CD4-positive, alpha-beta T cell (primary cell): ENCODE results near the gene ATP11A. TPM values are rescaled to one million over a fixed set of nuclear protein-coding genes. Genes with fewer than 3 reads are reported as not detected.
A peak's percentile ranks its signal among the peaks of the same experiment; 100 is the strongest.

ENCODE experiments used
- ATAC-seq: fragments of 200-7000 bp; cut with Tn5 transposase; one replicate; pipeline ENCODE4 v1.10.0; 2022; ENCODE audit warnings: mild to moderate bottlenecking; ENCODE audit not compliant: poor library complexity
- CTCF ChIA-PET: fragments of 350-600 bp; sonication (Branson Sonifier 250); formaldehyde crosslinking; loops from one replicate; lab custom pipeline; 2021; ENCODE audit warnings: antibody characterized with exemption, inconsistent platforms; lab: Charles Lee
- POLR2A ChIA-PET: fragments of 350-600 bp; sonication (Branson Sonifier 250); formaldehyde crosslinking; loops from one replicate; lab custom pipeline; 2021; ENCODE audit warnings: antibody characterized with exemption, inconsistent platforms; lab: Charles Lee
- DNase-seq, 14 experiments: peaks; one replicate each; pipeline ENCODE4 v3.0.0-alpha.2; 2013 to 2020; ENCODE audit warnings: mixed read lengths in 2 of 14
- H3K27ac ChIP-seq, 2 donors: one replicate each; pipeline versions ENCODE4 v1.5.1 to v1.7.0; 2013; ENCODE audit warnings: low read length in 2 of 2, low read depth in 1 of 2, mild to moderate bottlenecking in 1 of 2
- H3K27me3 ChIP-seq, 2 experiments: 1 replicate in 1 of 2; 2 replicates in 1 of 2; pipeline versions ENCODE4 v1.6.1 to v1.7.0; 2013; ENCODE audit warnings: low read length in 2 of 2, control low read depth in 1 of 2, mild to moderate bottlenecking in 1 of 2, moderate library complexity in 1 of 2; ENCODE audit not compliant: insufficient read depth in 2 of 2, control insufficient read depth in 1 of 2
- H3K36me3 ChIP-seq: one replicate; pipeline ENCODE4 v1.6.1; 2013; ENCODE audit warnings: low read length, control low read depth; ENCODE audit not compliant: insufficient read depth
- H3K4me1 ChIP-seq: one replicate; pipeline ENCODE4 v1.6.1; 2013; ENCODE audit warnings: low read length, control low read depth; ENCODE audit not compliant: insufficient read depth
- H3K4me3 ChIP-seq: one replicate; pipeline ENCODE4 v1.5.1; 2013; ENCODE audit warnings: mild to moderate bottlenecking, low read length, moderate library complexity
- H3K9me3 ChIP-seq, 2 experiments: 1 replicate in 1 of 2; 2 replicates in 1 of 2; pipeline versions ENCODE4 v1.6.1 to v1.7.0; 2013; ENCODE audit warnings: low read length in 2 of 2, mild to moderate bottlenecking in 2 of 2, control low read depth in 1 of 2, moderate library complexity in 1 of 2; ENCODE audit not compliant: control insufficient read depth in 1 of 2, insufficient read depth in 1 of 2
- H3K27ac Mint-ChIP-seq: one replicate; pipeline ENCODE4 v1.8.0; 2020; ENCODE audit warnings: mixed read lengths
- H3K27me3 Mint-ChIP-seq: one replicate; pipeline ENCODE4 v1.8.0; 2021; ENCODE audit warnings: mixed read lengths
- H3K36me3 Mint-ChIP-seq: one replicate; pipeline ENCODE4 v1.8.0; 2021; ENCODE audit warnings: low read depth, mixed read lengths
- H3K4me1 Mint-ChIP-seq: one replicate; pipeline ENCODE4 v1.8.0; 2021; ENCODE audit warnings: low read depth, mixed read lengths
- H3K4me3 Mint-ChIP-seq: one replicate; pipeline ENCODE4 v1.8.0; 2020; ENCODE audit warnings: mild to moderate bottlenecking, mixed read lengths
- H3K9me3 Mint-ChIP-seq: one replicate; pipeline ENCODE4 v1.8.0; 2020; ENCODE audit warnings: mixed read lengths
- CTCF ChIP-seq: fragments of 200-600 bp; IDR thresholded peaks from one replicate; pipeline ENCODE4 v1.8.0; 2022; ENCODE audit warnings: antibody characterized with exemption, mild to moderate bottlenecking
- intact Hi-C, 2 experiments: fragments of 100-400 bp; cut with DNase I in 1 of 2; cut with micrococcal nuclease in 1 of 2; formaldehyde crosslinking; loops; one replicate each; pipeline versions ENCODE4 v1.15.1 to v1.9.0; 2023 to 2025; cut with DNase I, micrococcal nuclease
- total RNA-seq, 174 experiments: library from RNA in 2 of 174; stranded (reverse) in 2 of 174; gene quantifications; one replicate each; pipeline ENCODE4 v1.2.3 and lab custom pipeline; 2021 to 2026

Gene ATP11A
- total RNA-seq, 2 experiments from 2014 or later = 56.7 to 66.8 TPM

- Histone ChIP-seq H3K27me3 (no peaks in the 10 kb centered on the region), H3K4me1 (peaks cover 13% of the 10 kb centered on the region), H3K9me3 (no peaks in the 10 kb centered on the region), H3K36me3 (peaks cover 8% of the 10 kb centered on the region), H3K27ac (no peak overlapping the region), H3K4me3 (no peak overlapping the region)
- Mint-ChIP-seq H3K4me1 (peaks cover 33% of the 10 kb centered on the region), H3K27me3 (no peaks in the 10 kb centered on the region), H3K4me3 (no peak overlapping the region), H3K9me3 (no peaks in the 10 kb centered on the region), H3K27ac (no peak overlapping the region), H3K36me3 (peaks cover 5% of the 10 kb centered on the region)
- ATAC-seq (no peak), DNase-seq (no peak)
- intact Hi-C loops = no loop called here
- no peak for TF ChIP-seq CTCF
- CTCF ChIA-PET = no interaction called here
- POLR2A ChIA-PET = no interaction called here
Observed at GRCh38 chr13:112757759-112758086, 67.9 kb downstream of the ATP11A start.

- Histone ChIP-seq H3K27me3 (no peaks in the 10 kb centered on the region), H3K9me3 (no peaks in the 10 kb centered on the region), H3K36me3 (peaks cover 10% of the 10 kb centered on the region), H3K4me1 (peaks cover 2% of the 10 kb centered on the region), H3K4me3 (no peak overlapping the region), H3K27ac (no peak overlapping the region)
- Mint-ChIP-seq H3K4me3 (no peak overlapping the region), H3K27me3 (no peaks in the 10 kb centered on the region), H3K4me1 (peaks cover 22% of the 10 kb centered on the region), H3K9me3 (no peaks in the 10 kb centered on the region), H3K36me3 (peaks cover 10% of the 10 kb centered on the region), H3K27ac (no peak overlapping the region)
- POLR2A ChIA-PET = no interaction called here
- DNase-seq (peak in 1 of 14 experiments; percentile 35), ATAC-seq (no peak)
- intact Hi-C loops = no loop called here
- CTCF ChIA-PET = no interaction called here
- TF ChIP-seq CTCF = no peak
Observed at GRCh38 chr13:112759053-112759452, 69.2 kb downstream of the ATP11A start.

- ATAC-seq (no peak), DNase-seq (no peak)
- Histone ChIP-seq H3K4me3 (no peak overlapping the region), H3K36me3 (peaks cover 10% of the 10 kb centered on the region), H3K4me1 (no peaks in the 10 kb centered on the region), H3K27ac (no peak overlapping the region), H3K9me3 (peaks cover 0 to under 1% of the 10 kb centered on the region in 2 experiments), H3K27me3 (no peaks in the 10 kb centered on the region)
- peaks cover 22% of the 10 kb centered on the region for H3K4me1 Mint-ChIP-seq
- H3K4me3 Mint-ChIP-seq = no peak overlapping the region
- no peak for TF ChIP-seq CTCF
- no peaks in the 10 kb centered on the region for H3K9me3 Mint-ChIP-seq
- ChIA-PET POLR2A (no interaction called here), CTCF (no interaction called here)
- no peak overlapping the region for H3K27ac Mint-ChIP-seq
- H3K36me3 Mint-ChIP-seq = peaks cover 10% of the 10 kb centered on the region
- intact Hi-C loops = no loop called here
- H3K27me3 Mint-ChIP-seq = no peaks in the 10 kb centered on the region
Observed at GRCh38 chr13:112759827-112760226, 70.0 kb downstream of the ATP11A start.
